IMR-90 (cell line): ENCODE results near the gene RHBDL3. TPM values are rescaled to one million over a fixed set of nuclear protein-coding genes. Genes with fewer than 3 reads are reported as not detected.

Experiments
- ATAC-seq: fragments of 200-7000 bp; cut with Tn5 transposase; 2 replicates; pipeline ENCODE4 v1.9.1; 2020; ENCODE audit warnings: low read depth, mild to moderate bottlenecking, moderate library complexity
- BruUV-seq: library from RNA; stranded (reverse); fragments of 400-500 nt; replicated peaks from 2 replicates; lab custom pipeline; 2021; lab: Mats Ljungman, UMichigan
- CTCF ChIA-PET: fragments of 300-600 bp; formaldehyde crosslinking; extraction: SDS; loops from one replicate; lab custom pipeline; 2021; ENCODE audit warnings: antibody characterized with exemption; lab: Yijun Ruan, JAX
- POLR2A ChIA-PET: fragments of 300-600 bp; sonication (Branson Sonifier 250); formaldehyde crosslinking; loops from one replicate; lab custom pipeline; 2022; ENCODE audit warnings: antibody characterized with exemption; ENCODE audit not compliant: unreplicated experiment; lab: Charles Lee
- DNase-seq: peaks from one replicate; pipeline ENCODE4 v3.0.0; 2013
- H2AFZ ChIP-seq: replicated peaks from 2 replicates; pipeline ENCODE3; 2013; ENCODE audit warnings: low read length, mild to moderate bottlenecking; ENCODE audit not compliant: poor library complexity
- H2AK5ac ChIP-seq: 2 replicates; pipeline ENCODE4 v1.6.1; 2013; ENCODE audit warnings: low read depth, low read length, inconsistent platforms
- H2AK9ac ChIP-seq: replicated peaks from 2 replicates; pipeline ENCODE3; 2013; ENCODE audit warnings: mild to moderate bottlenecking, low read depth, low read length, moderate library complexity; ENCODE audit not compliant: poor library complexity
- H2BK120ac ChIP-seq: 2 replicates; pipeline ENCODE4 v1.6.1; 2013; ENCODE audit warnings: low read depth, low read length, inconsistent platforms
- H2BK15ac ChIP-seq: 3 replicates; pipeline ENCODE4 v1.6.1; 2013; ENCODE audit warnings: low read depth, low read length, inconsistent platforms
- H2BK20ac ChIP-seq: 2 replicates; pipeline ENCODE4 v1.6.1; 2013; ENCODE audit warnings: low read depth, mild to moderate bottlenecking, inconsistent platforms, low read length, moderate library complexity
- H2BK5ac ChIP-seq: 2 replicates; pipeline ENCODE4 v1.6.1; 2013; ENCODE audit warnings: mild to moderate bottlenecking, low read depth, low read length, inconsistent platforms; ENCODE audit not compliant: poor library complexity, severe bottlenecking
- H3K14ac ChIP-seq: replicated peaks from 2 replicates; pipeline ENCODE4 v1.6.1; 2013; ENCODE audit warnings: low read depth, low read length, inconsistent platforms
- H3K18ac ChIP-seq: 2 replicates; pipeline ENCODE4 v1.6.1; 2013; ENCODE audit warnings: low read depth, low read length, control low read depth
- H3K23ac ChIP-seq: 2 replicates; pipeline ENCODE4 v1.6.1; 2013; ENCODE audit warnings: low read depth, low read length, inconsistent platforms
- H3K27ac ChIP-seq: 2 replicates; pipeline ENCODE4 v1.5.1; 2013; ENCODE audit warnings: mild to moderate bottlenecking, control low read depth, low read length; ENCODE audit not compliant: insufficient read depth
- H3K27me3 ChIP-seq: 2 replicates; pipeline ENCODE4 v1.6.1; 2013; ENCODE audit warnings: low read length; ENCODE audit not compliant: control insufficient read depth, insufficient read depth
- H3K36me3 ChIP-seq: 2 replicates; pipeline ENCODE4 v1.6.1; 2013; ENCODE audit warnings: low read length, mixed read lengths; ENCODE audit not compliant: control insufficient read depth, insufficient read depth
- H3K4ac ChIP-seq: 2 replicates; pipeline ENCODE4 v1.6.1; 2013; ENCODE audit warnings: low read depth, low read length, inconsistent platforms
- H3K4me1 ChIP-seq: 2 replicates; pipeline ENCODE4 v1.6.1; 2013; ENCODE audit warnings: low read length, mixed read lengths; ENCODE audit not compliant: control insufficient read depth, insufficient read depth
- H3K4me2 ChIP-seq: 2 replicates; pipeline ENCODE4 v1.6.1; 2013; ENCODE audit warnings: low read depth, mild to moderate bottlenecking, control low read depth, low read length, moderate library complexity
- H3K4me3 ChIP-seq: 2 replicates; pipeline ENCODE4 v1.5.1; 2013; ENCODE audit warnings: low read depth, mild to moderate bottlenecking, control low read depth, low read length, moderate library complexity; ENCODE audit not compliant: insufficient read depth
- H3K56ac ChIP-seq: 2 replicates; pipeline ENCODE4 v1.6.1; 2013; ENCODE audit warnings: low read length, inconsistent platforms; ENCODE audit not compliant: insufficient read depth; ENCODE audit errors: extremely low read depth
- H3K79me1 ChIP-seq, 2 experiments: 2 replicates each; pipeline ENCODE4 v1.6.1; 2013; ENCODE audit warnings: low read length in 2 of 2, inconsistent platforms in 1 of 2, low read depth in 1 of 2
- H3K9ac ChIP-seq: 2 replicates; pipeline ENCODE4 v1.6.1; 2013; ENCODE audit warnings: low read depth, low read length, control low read depth
- H3K9me1 ChIP-seq: 2 replicates; pipeline ENCODE4 v1.6.1; 2013; ENCODE audit warnings: low read length, inconsistent platforms; ENCODE audit not compliant: insufficient read depth
- H3K9me3 ChIP-seq: 2 replicates; pipeline ENCODE4 v1.6.1; 2013; ENCODE audit warnings: low read length; ENCODE audit not compliant: control insufficient read depth, insufficient read depth
- H4K20me1 ChIP-seq: 2 replicates; pipeline ENCODE4 v1.6.1; 2013; ENCODE audit warnings: low read length, inconsistent platforms; ENCODE audit not compliant: insufficient read depth
- H4K5ac ChIP-seq: 2 replicates; pipeline ENCODE4 v1.6.1; 2013; ENCODE audit warnings: mild to moderate bottlenecking, low read depth, low read length, control low read depth
- H4K8ac ChIP-seq, 2 experiments: 2 replicates each; pipeline ENCODE4 v1.6.1; 2013; ENCODE audit warnings: low read depth in 2 of 2, low read length in 2 of 2, control low read depth in 1 of 2, inconsistent platforms in 1 of 2
- H4K91ac ChIP-seq: 2 replicates; pipeline ENCODE4 v1.6.1; 2013; ENCODE audit warnings: low read depth, low read length, inconsistent platforms; ENCODE audit not compliant: insufficient read depth
- CTCF ChIP-seq: conservative IDR thresholded peaks from 2 replicates; pipeline ENCODE4 v1.5.1; 2012; ENCODE audit warnings: mild to moderate bottlenecking, low read depth, low read length, improper control_type of control experiment
- ELK1 ChIP-seq: fragments of 150-350 bp; IDR thresholded peaks from 2 replicates; pipeline ENCODE4 v1.6.1; 2016; ENCODE audit warnings: low read depth, mild to moderate bottlenecking, low read length, moderate library complexity, borderline replicate concordance
- MAFK ChIP-seq: IDR thresholded peaks from 2 replicates; pipeline ENCODE4 v1.6.1; 2012; ENCODE audit warnings: low read depth, low read length, improper control_type of control experiment
- NFE2L2 ChIP-seq: fragments of 150-350 bp; IDR thresholded peaks from 2 replicates; pipeline ENCODE4 v1.6.1; 2016; ENCODE audit warnings: low read depth, mild to moderate bottlenecking, low read length
- POLR2A ChIP-seq: IDR thresholded peaks from 2 replicates; pipeline ENCODE4 v1.6.1; 2012; ENCODE audit warnings: mild to moderate bottlenecking, low read depth, low read length
- RFX5 ChIP-seq: IDR thresholded peaks from 2 replicates; pipeline ENCODE4 v1.8.0; 2012; ENCODE audit warnings: low read depth, mild to moderate bottlenecking, low read length, moderate library complexity
- SMC3 ChIP-seq: fragments of 150-350 bp; IDR thresholded peaks from 2 replicates; pipeline ENCODE4 v1.6.1; 2016; ENCODE audit warnings: low read depth, mild to moderate bottlenecking, antibody characterized with exemption, low read length, moderate library complexity
- USF2 ChIP-seq: fragments of 150-350 bp; IDR thresholded peaks from 2 replicates; pipeline ENCODE4 v1.6.1; 2017; ENCODE audit warnings: mild to moderate bottlenecking, antibody characterized with exemption, low read length, low read depth
- WGBS, 2 experiments: methylation state at CpG; one replicate each; pipeline versions ENCODE4 v1.1.5 to v1.1.7; 2013; ENCODE audit warnings: missing lambda C conversion rate in 2 of 2; ENCODE audit not compliant: insufficient read length in 1 of 2; ENCODE audit errors: extremely low coverage in 2 of 2; 5-methylcytosine and 5-hydroxymethylcytosine counted together
- dilution Hi-C: fragments of 300-500 bp; cut with HindIII; formaldehyde crosslinking; loops from one replicate; pipeline ENCODE4 v1.14.3; 2018; ENCODE audit warnings: low sequenced_read_pairs; ENCODE audit not compliant: unreplicated experiment
- in situ Hi-C: fragments of 300-500 bp; cut with MboI; formaldehyde crosslinking; loops from 3 replicates; pipeline ENCODE4 v1.14.3; 2019; ENCODE audit warnings: low sequenced_read_pairs, inconsistent platforms, mixed read lengths
- intact Hi-C: fragments of 100-400 bp; cut with micrococcal nuclease; formaldehyde crosslinking; loops from 2 replicates; pipeline ENCODE4 v1.10.0; 2022
- polyA plus RNA-seq, 3 experiments: library from polyadenylated mRNA; depleted of rRNA; stranded (reverse); fragments of >200 nt; gene quantifications; 2 replicates each; pipeline ENCODE4 v1.2.3, GENCODE V29; 2012; ENCODE audit warnings: low replicate concordance in 1 of 3
- total RNA-seq: library from RNA; depleted of rRNA; stranded (reverse); fragments of >200 nt; gene quantifications from 2 replicates; pipeline ENCODE4 v1.2.3, GENCODE V29; 2012

RHBDL3 gene
- total and polyA plus RNA-seq, 2 of the 4 experiments (the other 2 are of a cell fraction): 0.09 to 0.18 TPM

- H3K14ac ChIP-seq: no peak overlapping the region
- no peak overlapping the region for H2AK9ac ChIP-seq
- no peaks in the 10 kb centered on the region for H4K20me1 ChIP-seq
- no peaks in the 10 kb centered on the region for H3K36me3 ChIP-seq
- no peak overlapping the region for H2BK5ac ChIP-seq
- no peak overlapping the region for H2BK20ac ChIP-seq
- ChIA-PET CTCF (no interaction called here), POLR2A (no interaction called here)
- H3K23ac ChIP-seq: no peak overlapping the region; the same call in 1 of the 2 replicates
- no peak overlapping the region for H3K27ac ChIP-seq
- peaks cover 31% of the 10 kb centered on the region for H3K27me3 ChIP-seq
- ATAC-seq (no peak), DNase-seq (no peak)
- H4K8ac ChIP-seq: no peak overlapping the region
- no peak overlapping the region for H3K9ac ChIP-seq
- no peak overlapping the region for H2BK15ac ChIP-seq
- no peak overlapping the region for H4K5ac ChIP-seq
- TF ChIP-seq USF2: no peak
- no peak for TF ChIP-seq ELK1
- TF ChIP-seq RFX5: no peak
- TF ChIP-seq CTCF: no peak
- TF ChIP-seq NFE2L2: no peak
- no peak for TF ChIP-seq SMC3
- TF ChIP-seq POLR2A: no peak
- no peak for TF ChIP-seq MAFK
- H2AFZ ChIP-seq: no peak overlapping the region
- H4K91ac ChIP-seq: no peak overlapping the region
- 79% methylated on average over 6 of the region's 10 CpGs; no CpG with 5 or more reads in 1 of the 2 experiments for WGBS, 2 experiments
- H3K4me1 ChIP-seq: no peaks in the 10 kb centered on the region
- BruUV-seq: no TSS peak
- no peak overlapping the region for H3K4me2 ChIP-seq
- H3K9me1 ChIP-seq: no peaks in the 10 kb centered on the region
- intact Hi-C loops: no loop called here
- no peak overlapping the region for H3K56ac ChIP-seq
- H3K79me1 ChIP-seq: no peaks in the 10 kb centered on the region
- no peaks in the 10 kb centered on the region for H3K9me3 ChIP-seq
- H3K18ac ChIP-seq: no peak overlapping the region
- H3K4ac ChIP-seq: no peak overlapping the region
- H3K4me3 ChIP-seq: no peak overlapping the region
- no peak overlapping the region for H2AK5ac ChIP-seq
- dilution Hi-C loops: no loop called here
- in situ Hi-C loops: no loop called here
- H2BK120ac ChIP-seq: no peak overlapping the region
Measured at GRCh38 chr17:32287804-32288511, 22.3 kb downstream of the RHBDL3 start.
